ENCODE results near the gene ATP11B.

DNA sequence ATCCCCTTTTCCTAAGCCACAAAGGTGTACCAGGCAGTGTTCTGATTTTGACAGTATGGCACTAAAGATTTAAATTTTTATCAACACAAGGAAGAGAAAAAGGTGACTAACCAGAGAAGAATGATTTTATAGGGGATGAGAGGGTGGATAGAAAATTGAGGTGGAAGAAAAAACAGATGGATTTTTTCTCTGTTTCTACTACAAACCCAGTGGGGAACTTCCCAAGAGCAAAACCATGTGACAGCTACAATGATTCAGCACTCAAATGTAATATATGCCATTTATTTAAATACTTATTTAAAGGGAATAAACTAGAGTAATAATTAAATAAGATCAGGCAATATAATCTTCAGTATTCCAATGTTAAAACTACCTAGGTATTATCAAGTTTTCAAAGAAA lies 176.0 kb downstream of the ATP11B start:
- TF ChIP-seq, protein P1, sequence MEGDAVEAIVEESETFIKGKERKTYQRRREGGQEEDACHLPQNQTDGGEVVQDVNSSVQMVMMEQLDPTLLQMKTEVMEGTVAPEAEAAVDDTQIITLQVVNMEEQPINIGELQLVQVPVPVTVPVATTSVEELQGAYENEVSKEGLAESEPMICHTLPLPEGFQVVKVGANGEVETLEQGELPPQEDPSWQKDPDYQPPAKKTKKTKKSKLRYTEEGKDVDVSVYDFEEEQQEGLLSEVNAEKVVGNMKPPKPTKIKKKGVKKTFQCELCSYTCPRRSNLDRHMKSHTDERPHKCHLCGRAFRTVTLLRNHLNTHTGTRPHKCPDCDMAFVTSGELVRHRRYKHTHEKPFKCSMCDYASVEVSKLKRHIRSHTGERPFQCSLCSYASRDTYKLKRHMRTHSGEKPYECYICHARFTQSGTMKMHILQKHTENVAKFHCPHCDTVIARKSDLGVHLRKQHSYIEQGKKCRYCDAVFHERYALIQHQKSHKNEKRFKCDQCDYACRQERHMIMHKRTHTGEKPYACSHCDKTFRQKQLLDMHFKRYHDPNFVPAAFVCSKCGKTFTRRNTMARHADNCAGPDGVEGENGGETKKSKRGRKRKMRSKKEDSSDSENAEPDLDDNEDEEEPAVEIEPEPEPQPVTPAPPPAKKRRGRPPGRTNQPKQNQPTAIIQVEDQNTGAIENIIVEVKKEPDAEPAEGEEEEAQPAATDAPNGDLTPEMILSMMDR (tag by site-specific recombination; IDR thresholded peaks at IDR 0.05) = no peak
- TF ChIP-seq YY1 (tag by site-specific recombination; IDR thresholded peaks at IDR 0.05) (no peak), ZNF274 (IDR thresholded peaks at IDR 0.05; ENCODE audit: low read length) (no peak), ZNF274 (tag by site-specific recombination; IDR thresholded peaks at IDR 0.05; ENCODE audit: borderline replicate concordance) (no peak), ZNF664 (tag by site-specific recombination; IDR thresholded peaks at IDR 0.05) (no peak), ZNF121 (tag by site-specific recombination; IDR thresholded peaks at IDR 0.05) (no peak), ZFP37 (tag by site-specific recombination; IDR thresholded peaks at IDR 0.05) (no peak), ZBTB20 (tag by site-specific recombination; IDR thresholded peaks at IDR 0.05) (no peak), ZBTB1 (tag by site-specific recombination; IDR thresholded peaks at IDR 0.05) (no peak), ZBTB21 (tag by site-specific recombination; IDR thresholded peaks at IDR 0.05) (no peak)
- TF ChIP-seq, protein P2, sequence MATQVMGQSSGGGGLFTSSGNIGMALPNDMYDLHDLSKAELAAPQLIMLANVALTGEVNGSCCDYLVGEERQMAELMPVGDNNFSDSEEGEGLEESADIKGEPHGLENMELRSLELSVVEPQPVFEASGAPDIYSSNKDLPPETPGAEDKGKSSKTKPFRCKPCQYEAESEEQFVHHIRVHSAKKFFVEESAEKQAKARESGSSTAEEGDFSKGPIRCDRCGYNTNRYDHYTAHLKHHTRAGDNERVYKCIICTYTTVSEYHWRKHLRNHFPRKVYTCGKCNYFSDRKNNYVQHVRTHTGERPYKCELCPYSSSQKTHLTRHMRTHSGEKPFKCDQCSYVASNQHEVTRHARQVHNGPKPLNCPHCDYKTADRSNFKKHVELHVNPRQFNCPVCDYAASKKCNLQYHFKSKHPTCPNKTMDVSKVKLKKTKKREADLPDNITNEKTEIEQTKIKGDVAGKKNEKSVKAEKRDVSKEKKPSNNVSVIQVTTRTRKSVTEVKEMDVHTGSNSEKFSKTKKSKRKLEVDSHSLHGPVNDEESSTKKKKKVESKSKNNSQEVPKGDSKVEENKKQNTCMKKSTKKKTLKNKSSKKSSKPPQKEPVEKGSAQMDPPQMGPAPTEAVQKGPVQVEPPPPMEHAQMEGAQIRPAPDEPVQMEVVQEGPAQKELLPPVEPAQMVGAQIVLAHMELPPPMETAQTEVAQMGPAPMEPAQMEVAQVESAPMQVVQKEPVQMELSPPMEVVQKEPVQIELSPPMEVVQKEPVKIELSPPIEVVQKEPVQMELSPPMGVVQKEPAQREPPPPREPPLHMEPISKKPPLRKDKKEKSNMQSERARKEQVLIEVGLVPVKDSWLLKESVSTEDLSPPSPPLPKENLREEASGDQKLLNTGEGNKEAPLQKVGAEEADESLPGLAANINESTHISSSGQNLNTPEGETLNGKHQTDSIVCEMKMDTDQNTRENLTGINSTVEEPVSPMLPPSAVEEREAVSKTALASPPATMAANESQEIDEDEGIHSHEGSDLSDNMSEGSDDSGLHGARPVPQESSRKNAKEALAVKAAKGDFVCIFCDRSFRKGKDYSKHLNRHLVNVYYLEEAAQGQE (tag by site-specific recombination; IDR thresholded peaks at IDR 0.05) = no peak
- TF ChIP-seq, protein P3, sequence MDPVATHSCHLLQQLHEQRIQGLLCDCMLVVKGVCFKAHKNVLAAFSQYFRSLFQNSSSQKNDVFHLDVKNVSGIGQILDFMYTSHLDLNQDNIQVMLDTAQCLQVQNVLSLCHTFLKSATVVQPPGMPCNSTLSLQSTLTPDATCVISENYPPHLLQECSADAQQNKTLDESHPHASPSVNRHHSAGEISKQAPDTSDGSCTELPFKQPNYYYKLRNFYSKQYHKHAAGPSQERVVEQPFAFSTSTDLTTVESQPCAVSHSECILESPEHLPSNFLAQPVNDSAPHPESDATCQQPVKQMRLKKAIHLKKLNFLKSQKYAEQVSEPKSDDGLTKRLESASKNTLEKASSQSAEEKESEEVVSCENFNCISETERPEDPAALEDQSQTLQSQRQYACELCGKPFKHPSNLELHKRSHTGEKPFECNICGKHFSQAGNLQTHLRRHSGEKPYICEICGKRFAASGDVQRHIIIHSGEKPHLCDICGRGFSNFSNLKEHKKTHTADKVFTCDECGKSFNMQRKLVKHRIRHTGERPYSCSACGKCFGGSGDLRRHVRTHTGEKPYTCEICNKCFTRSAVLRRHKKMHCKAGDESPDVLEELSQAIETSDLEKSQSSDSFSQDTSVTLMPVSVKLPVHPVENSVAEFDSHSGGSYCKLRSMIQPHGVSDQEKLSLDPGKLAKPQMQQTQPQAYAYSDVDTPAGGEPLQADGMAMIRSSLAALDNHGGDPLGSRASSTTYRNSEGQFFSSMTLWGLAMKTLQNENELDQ (tag by site-specific recombination; IDR thresholded peaks at IDR 0.05; ENCODE audit: low read depth) = no peak
- TF ChIP-seq, protein P4, sequence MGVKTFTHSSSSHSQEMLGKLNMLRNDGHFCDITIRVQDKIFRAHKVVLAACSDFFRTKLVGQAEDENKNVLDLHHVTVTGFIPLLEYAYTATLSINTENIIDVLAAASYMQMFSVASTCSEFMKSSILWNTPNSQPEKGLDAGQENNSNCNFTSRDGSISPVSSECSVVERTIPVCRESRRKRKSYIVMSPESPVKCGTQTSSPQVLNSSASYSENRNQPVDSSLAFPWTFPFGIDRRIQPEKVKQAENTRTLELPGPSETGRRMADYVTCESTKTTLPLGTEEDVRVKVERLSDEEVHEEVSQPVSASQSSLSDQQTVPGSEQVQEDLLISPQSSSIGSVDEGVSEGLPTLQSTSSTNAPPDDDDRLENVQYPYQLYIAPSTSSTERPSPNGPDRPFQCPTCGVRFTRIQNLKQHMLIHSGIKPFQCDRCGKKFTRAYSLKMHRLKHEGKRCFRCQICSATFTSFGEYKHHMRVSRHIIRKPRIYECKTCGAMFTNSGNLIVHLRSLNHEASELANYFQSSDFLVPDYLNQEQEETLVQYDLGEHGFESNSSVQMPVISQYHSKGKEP (tag by site-specific recombination; IDR thresholded peaks at IDR 0.05) = no peak
- TF ChIP-seq, protein P5, sequence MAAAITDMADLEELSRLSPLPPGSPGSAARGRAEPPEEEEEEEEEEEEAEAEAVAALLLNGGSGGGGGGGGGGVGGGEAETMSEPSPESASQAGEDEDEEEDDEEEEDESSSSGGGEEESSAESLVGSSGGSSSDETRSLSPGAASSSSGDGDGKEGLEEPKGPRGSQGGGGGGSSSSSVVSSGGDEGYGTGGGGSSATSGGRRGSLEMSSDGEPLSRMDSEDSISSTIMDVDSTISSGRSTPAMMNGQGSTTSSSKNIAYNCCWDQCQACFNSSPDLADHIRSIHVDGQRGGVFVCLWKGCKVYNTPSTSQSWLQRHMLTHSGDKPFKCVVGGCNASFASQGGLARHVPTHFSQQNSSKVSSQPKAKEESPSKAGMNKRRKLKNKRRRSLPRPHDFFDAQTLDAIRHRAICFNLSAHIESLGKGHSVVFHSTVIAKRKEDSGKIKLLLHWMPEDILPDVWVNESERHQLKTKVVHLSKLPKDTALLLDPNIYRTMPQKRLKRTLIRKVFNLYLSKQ (tag by site-specific recombination; IDR thresholded peaks at IDR 0.05; ENCODE audit: borderline replicate concordance) = no peak
- TF ChIP-seq, protein P6, sequence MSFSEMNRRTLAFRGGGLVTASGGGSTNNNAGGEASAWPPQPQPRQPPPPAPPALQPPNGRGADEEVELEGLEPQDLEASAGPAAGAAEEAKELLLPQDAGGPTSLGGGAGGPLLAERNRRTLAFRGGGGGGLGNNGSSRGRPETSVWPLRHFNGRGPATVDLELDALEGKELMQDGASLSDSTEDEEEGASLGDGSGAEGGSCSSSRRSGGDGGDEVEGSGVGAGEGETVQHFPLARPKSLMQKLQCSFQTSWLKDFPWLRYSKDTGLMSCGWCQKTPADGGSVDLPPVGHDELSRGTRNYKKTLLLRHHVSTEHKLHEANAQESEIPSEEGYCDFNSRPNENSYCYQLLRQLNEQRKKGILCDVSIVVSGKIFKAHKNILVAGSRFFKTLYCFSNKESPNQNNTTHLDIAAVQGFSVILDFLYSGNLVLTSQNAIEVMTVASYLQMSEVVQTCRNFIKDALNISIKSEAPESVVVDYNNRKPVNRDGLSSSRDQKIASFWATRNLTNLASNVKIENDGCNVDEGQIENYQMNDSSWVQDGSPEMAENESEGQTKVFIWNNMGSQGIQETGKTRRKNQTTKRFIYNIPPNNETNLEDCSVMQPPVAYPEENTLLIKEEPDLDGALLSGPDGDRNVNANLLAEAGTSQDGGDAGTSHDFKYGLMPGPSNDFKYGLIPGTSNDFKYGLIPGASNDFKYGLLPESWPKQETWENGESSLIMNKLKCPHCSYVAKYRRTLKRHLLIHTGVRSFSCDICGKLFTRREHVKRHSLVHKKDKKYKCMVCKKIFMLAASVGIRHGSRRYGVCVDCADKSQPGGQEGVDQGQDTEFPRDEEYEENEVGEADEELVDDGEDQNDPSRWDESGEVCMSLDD (tag by site-specific recombination; IDR thresholded peaks at IDR 0.05) = no peak

Data from HEK293 (cell line).